Cardiac fibroblast (primary cell): Measurements from ENCODE around the gene LMAN1.
A peak's percentile ranks its signal among the peaks of the same experiment; 100 is the strongest.

ENCODE experiments used
- DNase-seq, 2 donors: peaks; one replicate each; pipeline versions ENCODE4 v3.0.0 to v3.0.0-alpha.2; 2010; ENCODE audit warnings: low read depth in 2 of 2
- H3K4me3 ChIP-seq, 2 donors: replicated peaks in 1 of 2; 1 replicate in 1 of 2; 2 replicates in 1 of 2; pipeline ENCODE4 v1.5.1; 2011; ENCODE audit warnings: low read depth in 2 of 2, low read length in 2 of 2, mild to moderate bottlenecking in 2 of 2, moderate library complexity in 1 of 2
- TF ChIP-seq, protein P1 (sequence below): IDR thresholded peaks from one replicate; pipeline ENCODE4 v1.5.1; 2011; ENCODE audit warnings: low read depth, mild to moderate bottlenecking, low read length, inconsistent platforms

Gene LMAN1

DNA sequence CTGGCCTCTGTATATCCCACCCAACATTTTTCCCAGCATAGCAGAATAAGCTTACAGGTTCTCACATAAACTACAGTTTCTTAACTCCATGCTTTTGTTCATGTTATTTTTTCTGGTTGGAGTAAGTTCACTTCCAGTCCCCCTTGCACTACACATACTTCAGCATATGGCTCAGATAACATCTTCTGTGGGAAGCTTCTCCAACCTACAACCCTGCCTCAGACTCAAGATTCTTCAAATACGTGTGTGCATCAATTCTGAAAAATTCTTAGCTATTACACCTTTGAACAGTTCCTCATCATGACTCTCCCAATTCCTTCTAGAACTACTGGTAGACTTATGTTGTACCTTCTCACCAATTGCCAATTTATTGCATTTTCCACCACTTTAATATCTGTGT is 33.1 kb downstream of the LMAN1 start:
- TF ChIP-seq, protein P1, sequence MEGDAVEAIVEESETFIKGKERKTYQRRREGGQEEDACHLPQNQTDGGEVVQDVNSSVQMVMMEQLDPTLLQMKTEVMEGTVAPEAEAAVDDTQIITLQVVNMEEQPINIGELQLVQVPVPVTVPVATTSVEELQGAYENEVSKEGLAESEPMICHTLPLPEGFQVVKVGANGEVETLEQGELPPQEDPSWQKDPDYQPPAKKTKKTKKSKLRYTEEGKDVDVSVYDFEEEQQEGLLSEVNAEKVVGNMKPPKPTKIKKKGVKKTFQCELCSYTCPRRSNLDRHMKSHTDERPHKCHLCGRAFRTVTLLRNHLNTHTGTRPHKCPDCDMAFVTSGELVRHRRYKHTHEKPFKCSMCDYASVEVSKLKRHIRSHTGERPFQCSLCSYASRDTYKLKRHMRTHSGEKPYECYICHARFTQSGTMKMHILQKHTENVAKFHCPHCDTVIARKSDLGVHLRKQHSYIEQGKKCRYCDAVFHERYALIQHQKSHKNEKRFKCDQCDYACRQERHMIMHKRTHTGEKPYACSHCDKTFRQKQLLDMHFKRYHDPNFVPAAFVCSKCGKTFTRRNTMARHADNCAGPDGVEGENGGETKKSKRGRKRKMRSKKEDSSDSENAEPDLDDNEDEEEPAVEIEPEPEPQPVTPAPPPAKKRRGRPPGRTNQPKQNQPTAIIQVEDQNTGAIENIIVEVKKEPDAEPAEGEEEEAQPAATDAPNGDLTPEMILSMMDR = no peak
- DNase-seq = no peak
- no peak overlapping the region for H3K4me3 ChIP-seq

DNA sequence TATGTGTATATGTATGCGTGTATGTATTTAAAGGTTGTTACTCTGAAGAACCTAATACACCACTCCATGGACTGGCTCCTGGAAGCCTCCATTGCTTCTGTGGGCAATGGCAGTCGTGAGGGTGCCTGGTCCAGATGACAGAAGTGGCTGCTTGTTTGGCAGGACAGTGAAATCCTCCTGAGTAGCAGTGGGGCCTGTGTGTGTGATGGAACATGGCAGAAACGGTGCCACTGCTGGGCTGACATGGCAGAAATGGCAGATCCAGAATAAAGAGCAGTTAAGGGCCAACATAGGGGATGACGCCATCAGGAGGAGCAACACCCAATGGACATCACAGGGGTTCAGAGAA is 34.5 kb downstream of the LMAN1 start:
- TF ChIP-seq, protein P1 = no peak
- no peak overlapping the region for H3K4me3 ChIP-seq
- DNase-seq = no peak

DNA sequence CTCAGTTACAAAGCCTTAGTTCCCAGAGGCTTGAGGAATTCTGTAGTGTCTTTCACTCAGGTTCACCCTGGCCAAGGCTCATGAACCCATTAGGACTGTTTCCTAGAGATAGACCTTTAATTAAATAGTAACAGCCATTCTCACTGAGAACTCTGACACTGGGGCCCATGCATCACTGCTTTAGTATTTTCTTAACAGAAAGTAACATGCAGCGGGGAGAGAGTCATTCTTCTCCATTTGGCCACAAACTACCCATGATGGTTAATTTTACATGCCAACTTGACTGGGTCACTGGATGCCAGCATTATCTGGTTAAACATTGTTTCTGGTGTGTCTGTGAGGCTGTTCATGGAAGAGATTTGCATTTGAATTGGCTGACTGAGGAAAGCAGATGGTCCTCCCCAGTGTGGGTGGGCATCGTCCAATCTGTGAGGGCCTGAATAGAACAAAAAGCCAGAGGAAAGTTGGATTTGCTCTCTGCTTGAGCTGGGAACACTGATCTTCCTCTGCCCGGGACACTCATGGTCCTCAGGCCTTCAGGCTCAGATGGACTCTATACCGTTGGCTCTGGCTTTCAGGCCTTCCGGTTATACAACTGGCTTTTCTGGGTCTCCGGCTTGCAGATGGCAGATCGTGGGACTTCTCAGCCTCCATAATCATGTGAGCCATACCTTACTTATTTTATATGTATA is 35.0 kb downstream of the LMAN1 start:
- H3K4me3 ChIP-seq = no peak overlapping the region
- peak in 1 of 2 donors; percentile 13 for DNase-seq
- TF ChIP-seq, protein P1 = no peak

DNA sequence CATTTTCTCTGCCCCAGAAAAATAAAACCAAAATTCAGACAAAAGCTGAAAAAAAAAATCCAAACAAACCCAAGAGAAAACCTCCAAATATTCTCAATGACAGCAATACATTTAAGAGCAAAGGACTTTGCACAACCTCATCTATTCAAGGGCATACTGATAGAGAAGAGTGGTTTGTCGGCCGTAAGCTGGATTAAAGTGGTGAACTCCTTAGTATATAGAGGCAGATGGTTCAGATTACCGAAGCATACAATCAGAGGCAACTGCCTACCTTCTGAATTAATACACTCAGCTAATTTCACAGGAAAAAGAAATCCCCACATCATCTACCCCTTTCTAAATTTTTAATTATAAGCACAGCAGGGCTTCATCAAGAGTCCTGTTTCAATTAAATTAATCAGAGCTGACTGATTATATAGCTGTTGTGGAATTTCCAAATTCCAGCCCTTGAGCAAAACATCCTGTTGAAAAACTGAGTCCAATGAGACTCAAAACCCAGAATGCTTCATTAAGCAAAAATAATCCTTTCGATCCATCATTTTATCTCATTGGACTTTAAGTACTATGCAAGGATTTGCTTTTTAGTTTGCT is 40.5 kb downstream of the LMAN1 start, which contains the start of gene CPLX4:
TSS of gene CPLX4 (minus strand) at position 190 of the 591 bp plus-strand sequence. CDS start at position 3, 187 bp downstream.
- TF ChIP-seq, protein P1 = no peak
- DNase-seq = no peak

DNA sequence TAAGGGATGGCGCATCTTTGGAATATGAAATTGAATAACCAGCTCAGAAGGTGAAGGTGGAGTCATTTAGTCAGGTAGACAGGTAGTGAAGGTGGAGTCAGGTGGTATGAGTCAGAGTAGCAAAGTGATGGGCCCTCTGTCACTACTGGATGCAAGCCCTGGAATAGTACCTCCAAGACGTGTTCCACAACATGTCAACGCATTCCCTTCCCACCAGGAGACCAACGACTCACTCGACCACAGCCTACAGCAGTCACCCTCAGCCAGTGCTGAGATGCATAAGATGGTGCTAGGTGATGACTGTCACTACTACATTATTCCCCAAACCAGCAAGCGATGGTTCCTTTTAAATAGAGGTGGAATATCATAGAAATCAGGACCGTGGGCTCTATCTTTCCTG is 47.4 kb downstream of the LMAN1 start:
- peak in 1 of 2 donors; percentile 6 for DNase-seq
- H3K4me3 ChIP-seq = no peak overlapping the region
- TF ChIP-seq, protein P1 = no peak

More for the DNA sequence above, 40.5 kb downstream of the LMAN1 start, which contains the start of gene CPLX4:
- no peak within 1 kb of the TSS for H3K4me3 ChIP-seq

DNA sequence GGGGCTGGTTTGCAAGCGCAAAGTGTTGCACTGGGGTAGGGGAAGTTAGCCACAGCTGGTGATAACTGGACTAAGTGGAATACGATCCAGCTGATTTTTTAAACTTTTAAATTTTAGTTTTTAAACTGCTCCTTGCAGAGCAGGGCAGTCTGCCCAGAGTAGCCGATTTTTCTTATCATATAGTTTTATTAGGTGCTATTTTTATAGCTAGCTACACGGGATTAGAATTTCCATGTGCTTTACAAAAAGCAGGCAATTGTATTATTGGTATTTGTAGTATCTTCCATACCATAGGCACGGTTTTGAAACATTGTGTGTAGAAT is 50.2 kb downstream of the LMAN1 start:
- TF ChIP-seq, protein P1 = no peak
- peak overlapping the region; percentile 20 to 31 for H3K4me3 ChIP-seq

More for the DNA sequence above, 50.2 kb downstream of the LMAN1 start:
- no peak for DNase-seq
